Smooth muscle cell (in vitro differentiated cells): ENCODE measurements around the gene PTPRG. TPM values are rescaled to one million over a fixed set of nuclear protein-coding genes. Genes with fewer than 3 reads are reported as not detected.

Experiments
- DNase-seq: peaks from one replicate; lab custom pipeline; 2025; ENCODE audit not compliant: unreplicated experiment; lab: John Stamatoyannopoulos, UW
- H2AFZ ChIP-seq: fragments of 200-600 bp; sonication (generic); 2 replicates; pipeline ENCODE4 v1.6.0; 2016; ENCODE audit warnings: antibody characterized with exemption, low read depth, mild to moderate bottlenecking
- H3F3A ChIP-seq: fragments of 200-600 bp; sonication (generic); 2 replicates; pipeline ENCODE4 v1.6.0; 2017; ENCODE audit warnings: antibody characterized with exemption, low read depth
- H3K27ac ChIP-seq: fragments of 200-600 bp; sonication (generic); 2 replicates; pipeline ENCODE4 v1.5.1; 2016; ENCODE audit warnings: low read depth, mild to moderate bottlenecking
- H3K27me3 ChIP-seq: fragments of 200-600 bp; sonication (generic); 2 replicates; pipeline ENCODE4 v1.6.1; 2016; ENCODE audit warnings: low read depth, mild to moderate bottlenecking
- H3K36me3 ChIP-seq: fragments of 200-600 bp; sonication (generic); 2 replicates; pipeline ENCODE4 v1.5.1; 2016; ENCODE audit warnings: low read depth
- H3K4me1 ChIP-seq: fragments of 200-600 bp; sonication (generic); 2 replicates; pipeline ENCODE4 v1.5.1; 2016; ENCODE audit warnings: low read depth
- H3K4me2 ChIP-seq: fragments of 200-600 bp; sonication (generic); 2 replicates; pipeline ENCODE4 v1.6.0; 2016; ENCODE audit warnings: mild to moderate bottlenecking
- H3K4me3 ChIP-seq: fragments of 200-600 bp; sonication (generic); 2 replicates; pipeline ENCODE4 v1.5.1; 2016; ENCODE audit warnings: mild to moderate bottlenecking
- H3K79me2 ChIP-seq: fragments of 200-600 bp; sonication (generic); 2 replicates; pipeline ENCODE4 v1.6.0; 2016; ENCODE audit warnings: low read depth, mild to moderate bottlenecking
- H3K9ac ChIP-seq: fragments of 200-600 bp; sonication (generic); 2 replicates; pipeline ENCODE4 v1.6.0; 2016; ENCODE audit warnings: low read depth
- H3K9me3 ChIP-seq: fragments of 200-600 bp; sonication (generic); replicated peaks from 2 replicates; pipeline ENCODE4 v1.5.1; 2016; ENCODE audit warnings: low read depth
- H4K20me1 ChIP-seq: fragments of 200-600 bp; sonication (generic); 2 replicates; pipeline ENCODE4 v1.6.0; 2016; ENCODE audit warnings: low read depth
- CTCF ChIP-seq: fragments of 200-600 bp; sonication (generic); IDR thresholded peaks from 2 replicates; pipeline ENCODE4 v1.5.1; 2017; ENCODE audit warnings: borderline replicate concordance, mild to moderate bottlenecking, antibody characterized with exemption; ENCODE audit not compliant: insufficient read depth, poor library complexity, severe bottlenecking
- WGBS: methylation state at CpG from one replicate; pipeline ENCODE4 v1.1.7; 2016; ENCODE audit warnings: low lambda C conversion rate; 5-methylcytosine and 5-hydroxymethylcytosine counted together
- polyA plus RNA-seq: library from polyadenylated mRNA; unstranded; fragments of >200 nt; fragmentation: Nextera tagmentation; extraction: Ambion mirVana; gene quantifications from 2 replicates; pipeline ENCODE4 v1.2.1, GENCODE V29; 2016
- total RNA-seq: library from RNA; depleted of rRNA; stranded (reverse); fragments of >200 nt; gene quantifications from 2 replicates; pipeline ENCODE4 v1.2.3, GENCODE V29; 2014

The PTPRG gene
- total and polyA plus RNA-seq, 2 experiments from 2014 or later, result 21.2 to 87.3 TPM

- no peak overlapping the region for H2AFZ ChIP-seq
- no peak overlapping the region for H3K9ac ChIP-seq
- H3K4me2 ChIP-seq, result no peak overlapping the region
- no peaks in the 10 kb centered on the region for H3K9me3 ChIP-seq
- H3K4me3 ChIP-seq, result no peak overlapping the region
- H3K79me2 ChIP-seq, result peaks cover 54% of the 10 kb centered on the region
- H3K27me3 ChIP-seq, result no peaks in the 10 kb centered on the region
- H3K4me1 ChIP-seq, result no peaks in the 10 kb centered on the region
- no peak for DNase-seq
- WGBS, result 93% methylated on average over 4 of the region's 4 CpGs
- no peaks in the 10 kb centered on the region for H3F3A ChIP-seq
- H3K36me3 ChIP-seq, result no peaks in the 10 kb centered on the region
- H4K20me1 ChIP-seq, result peaks cover 76% of the 10 kb centered on the region
- no peak for TF ChIP-seq CTCF
- no peak overlapping the region for H3K27ac ChIP-seq
These were observed 323.4 kb downstream of the PTPRG start for GRCh38 chr3:61884794-61885193.

- Histone ChIP-seq H3K9me3 (no peaks in the 10 kb centered on the region), H2AFZ (no peak overlapping the region), H3K27me3 (no peaks in the 10 kb centered on the region), H3K4me3 (no peak overlapping the region), H3K79me2 (peaks cover 48% of the 10 kb centered on the region), H3K4me1 (peaks cover 6% of the 10 kb centered on the region), H3K36me3 (no peaks in the 10 kb centered on the region), H3K27ac (no peak overlapping the region), H3F3A (no peaks in the 10 kb centered on the region), H3K4me2 (no peak overlapping the region), H4K20me1 (peaks cover 78% of the 10 kb centered on the region), H3K9ac (no peak overlapping the region)
- no peak for DNase-seq
- WGBS, result 97% methylated on average over 4 of the region's 6 CpGs
- TF ChIP-seq CTCF, result no peak
These were observed 324.0 kb downstream of the PTPRG start for GRCh38 chr3:61885414-61885813.

- Histone ChIP-seq H3K9me3 (no peaks in the 10 kb centered on the region), H3K36me3 (no peaks in the 10 kb centered on the region), H3K79me2 (peaks cover 32% of the 10 kb centered on the region), H3K27ac (no peak overlapping the region), H4K20me1 (peaks cover 83% of the 10 kb centered on the region), H3K27me3 (no peaks in the 10 kb centered on the region), H3K4me3 (no peak overlapping the region), H2AFZ (no peak overlapping the region), H3K4me1 (peaks cover 15% of the 10 kb centered on the region), H3F3A (no peaks in the 10 kb centered on the region), H3K9ac (no peak overlapping the region), H3K4me2 (no peak overlapping the region)
- WGBS, result 55% methylated on average over 1 of the region's 1 CpG
- TF ChIP-seq CTCF, result no peak
- no peak for DNase-seq
These were observed 325.8 kb downstream of the PTPRG start for GRCh38 chr3:61887206-61887605.

GRCh38 chr3:61889259-61889658, 327.9 kb downstream of the PTPRG start:
- H3K4me2 ChIP-seq, result no peak overlapping the region
- H3K36me3 ChIP-seq, result no peaks in the 10 kb centered on the region
- no peak overlapping the region for H3K9ac ChIP-seq
- WGBS, result 85% methylated on average over 6 of the region's 6 CpGs
- no peak overlapping the region for H3K27ac ChIP-seq
- no peak overlapping the region for H2AFZ ChIP-seq
- peaks cover 80% of the 10 kb centered on the region for H4K20me1 ChIP-seq
- no peak overlapping the region for H3K4me3 ChIP-seq
- peaks cover 16% of the 10 kb centered on the region for H3K79me2 ChIP-seq
- DNase-seq, result no peak
- H3K9me3 ChIP-seq, result no peaks in the 10 kb centered on the region
- H3F3A ChIP-seq, result no peaks in the 10 kb centered on the region
- no peak for TF ChIP-seq CTCF
- peaks cover 15% of the 10 kb centered on the region for H3K4me1 ChIP-seq
- H3K27me3 ChIP-seq, result no peaks in the 10 kb centered on the region
